Liver (tissue), 9 donors: ENCODE data around the gene HDDC2. TPM values are rescaled to one million over a fixed set of nuclear protein-coding genes. Genes with fewer than 3 reads are reported as not detected.

Source experiments
- DNase-seq: peaks from one replicate; pipeline ENCODE4 v3.0.0-alpha.2; 2017; ENCODE audit warnings: low spot score
- H3K27ac ChIP-seq, 2 donors: one replicate each; pipeline ENCODE4 v1.7.0; 2013; ENCODE audit warnings: inconsistent platforms in 2 of 2, low read length in 2 of 2, control low read depth in 1 of 2, low read depth in 1 of 2, mild to moderate bottlenecking in 1 of 2
- H3K27me3 ChIP-seq, 4 donors: one replicate each; pipeline versions ENCODE4 v1.6.1 to v1.7.0; 2013; ENCODE audit warnings: low read length in 3 of 4, inconsistent platforms in 1 of 4, mild to moderate bottlenecking in 1 of 4, moderate library complexity in 1 of 4; ENCODE audit not compliant: control insufficient read depth in 4 of 4, insufficient read depth in 4 of 4
- H3K36me3 ChIP-seq, 4 donors: one replicate each; pipeline versions ENCODE4 v1.6.1 to v1.7.0; 2013; ENCODE audit warnings: low read length in 3 of 4, mild to moderate bottlenecking in 3 of 4, low read depth in 1 of 4, moderate library complexity in 1 of 4; ENCODE audit not compliant: control insufficient read depth in 4 of 4, insufficient read depth in 3 of 4
- H3K4me1 ChIP-seq, 4 donors: one replicate each; pipeline versions ENCODE4 v1.6.1 to v1.7.0; 2013; ENCODE audit warnings: low read length in 3 of 4, mild to moderate bottlenecking in 3 of 4, moderate library complexity in 1 of 4; ENCODE audit not compliant: control insufficient read depth in 4 of 4, insufficient read depth in 4 of 4
- H3K4me3 ChIP-seq, 3 donors: one replicate each; pipeline versions ENCODE4 v1.6.1 to v1.7.0; 2013; ENCODE audit warnings: low read length in 3 of 3, control low read depth in 1 of 3, low read depth in 1 of 3, mild to moderate bottlenecking in 1 of 3
- H3K9ac ChIP-seq, 2 donors: one replicate each; pipeline ENCODE4 v1.7.0; 2013; ENCODE audit warnings: low read length in 2 of 2, mild to moderate bottlenecking in 2 of 2, moderate library complexity in 2 of 2, control low read depth in 1 of 2, low read depth in 1 of 2
- H3K9me3 ChIP-seq, 4 donors: one replicate each; pipeline versions ENCODE4 v1.6.1 to v1.7.0; 2013; ENCODE audit warnings: low read length in 3 of 4; ENCODE audit not compliant: control insufficient read depth in 4 of 4
- EGR1 ChIP-seq, 2 donors: IDR thresholded peaks; 2 replicates each; pipeline ENCODE4 v1.6.1; 2016 to 2018; ENCODE audit warnings: antibody characterized with exemption in 2 of 2, low read depth in 2 of 2
- FOXA1 ChIP-seq: IDR thresholded peaks from 2 replicates; pipeline ENCODE4 v1.6.1; 2016; ENCODE audit warnings: antibody characterized with exemption
- FOXA2 ChIP-seq: IDR thresholded peaks from 2 replicates; pipeline ENCODE4 v1.6.1; 2016; ENCODE audit warnings: antibody characterized with exemption
- GABPA ChIP-seq, 2 donors: IDR thresholded peaks in 1 of 2; conservative IDR thresholded peaks in 1 of 2; 2 replicates each; pipeline ENCODE4 v1.6.1; 2016; ENCODE audit warnings: antibody characterized with exemption in 2 of 2, mild to moderate bottlenecking in 1 of 2, moderate library complexity in 1 of 2
- HNF4A ChIP-seq, 2 donors: conservative IDR thresholded peaks; 2 replicates each; pipeline ENCODE4 v1.6.1; 2016; ENCODE audit warnings: antibody characterized with exemption in 2 of 2, mild to moderate bottlenecking in 2 of 2
- HNF4G ChIP-seq: IDR thresholded peaks from 2 replicates; pipeline ENCODE4 v1.6.1; 2016; ENCODE audit warnings: antibody characterized with exemption
- JUND ChIP-seq, 2 donors: IDR thresholded peaks; 2 replicates each; pipeline ENCODE4 v1.6.1; 2016; ENCODE audit warnings: antibody characterized with exemption in 2 of 2
- NR2F2 ChIP-seq: IDR thresholded peaks from 2 replicates; pipeline ENCODE4 v1.6.1; 2016; ENCODE audit warnings: antibody characterized with exemption
- RAD21 ChIP-seq, 2 donors: IDR thresholded peaks; 2 replicates each; pipeline ENCODE4 v1.6.1; 2016; ENCODE audit warnings: antibody characterized with exemption in 2 of 2, mild to moderate bottlenecking in 2 of 2
- RXRA ChIP-seq, 2 donors: IDR thresholded peaks; 2 replicates each; pipeline ENCODE4 v1.6.1; 2017 to 2018; ENCODE audit warnings: antibody characterized with exemption in 2 of 2, mild to moderate bottlenecking in 1 of 2
- SP1 ChIP-seq: IDR thresholded peaks from 2 replicates; pipeline ENCODE4 v1.6.1; 2018; ENCODE audit warnings: antibody characterized with exemption, mild to moderate bottlenecking
- TAF1 ChIP-seq: conservative IDR thresholded peaks from 2 replicates; pipeline ENCODE4 v1.6.1; 2016; ENCODE audit warnings: antibody characterized with exemption, mild to moderate bottlenecking
- WGBS: extraction: QIAGEN DNeasy Blood & Tissue Kit; methylation state at CpG from one replicate; pipeline ENCODE4 v1.1.7; 2013; 5-methylcytosine and 5-hydroxymethylcytosine counted together
- polyA plus RNA-seq, 2 donors: library from polyadenylated mRNA; stranded (reverse) in 1 of 2; unstranded in 1 of 2; fragments of 200-250 nt in 1 of 2; fragments of >200 nt in 1 of 2; fragmentation: Nextera tagmentation in 1 of 2; extraction: Ambion mirVana in 1 of 2; gene quantifications; one replicate each; pipeline versions ENCODE4 v1.2.1 to v1.2.3, GENCODE V29; 2013 to 2015
- total RNA-seq, 2 donors: library from RNA; depleted of rRNA; stranded (reverse); fragments of >200 nt; gene quantifications; one replicate each; pipeline ENCODE4 v1.2.3, GENCODE V29; 2014
- TF ChIP-seq, protein P1 (sequence below): IDR thresholded peaks from 2 replicates; pipeline ENCODE4 v1.6.1; 2016; ENCODE audit warnings: antibody characterized with exemption
- TF ChIP-seq, protein P2 (sequence below): IDR thresholded peaks from 2 replicates; pipeline ENCODE4 v1.6.1; 2016; ENCODE audit warnings: antibody characterized with exemption
- TF ChIP-seq, protein P3 (sequence below): IDR thresholded peaks from 2 replicates; pipeline ENCODE4 v1.6.1; 2016; ENCODE audit warnings: antibody characterized with exemption, mild to moderate bottlenecking
- TF ChIP-seq, protein P4 (sequence below): fragments of 150-350 bp; IDR thresholded peaks from 2 replicates; pipeline ENCODE4 v1.5.1; 2017; ENCODE audit warnings: improper control_type of control experiment, low read depth, low read length; ENCODE audit not compliant: missing input control
- TF ChIP-seq, protein P5 (sequence below): IDR thresholded peaks from 2 replicates; pipeline ENCODE4 v1.6.1; 2016; ENCODE audit warnings: antibody characterized with exemption
- donor health status: healthy.
- donor health status: healthy.
- donor health status: healthy.
- donor health status: healthy.
- donor health status: healthy.

The HDDC2 gene
- total and polyA plus RNA-seq, 4 donors: 8.8 to 21.0 (median 11.8) TPM

DNA sequence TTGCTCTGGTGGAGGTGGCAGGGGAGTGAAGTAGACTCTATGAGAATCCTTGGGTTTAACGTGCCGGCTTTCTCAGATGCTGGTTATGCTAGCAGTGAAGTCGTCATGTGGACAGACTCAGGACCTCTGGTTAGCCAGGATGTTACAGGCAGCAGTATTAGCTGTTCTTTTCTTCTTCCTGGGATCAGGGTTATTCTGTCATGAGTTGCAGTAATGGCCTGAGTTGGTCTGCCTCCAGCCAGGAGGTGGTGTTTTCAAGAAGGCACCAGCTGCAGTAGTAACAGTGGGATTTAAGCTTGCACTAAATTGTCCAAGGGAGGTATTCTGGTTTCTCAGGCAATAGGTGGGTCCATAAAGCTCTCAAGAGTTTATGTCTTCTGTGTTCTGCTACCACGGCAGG is 56.7 kb downstream of the HDDC2 start:
- 94% methylated on average over 4 of the region's 4 CpGs for WGBS
- H3K4me1 ChIP-seq: no peaks in the 10 kb centered on the region
- no peak for DNase-seq
- peaks cover 0 to 4% (median 0%) of the 10 kb centered on the region in 4 donors for H3K36me3 ChIP-seq
- no peak overlapping the region for H3K27ac ChIP-seq
- TF ChIP-seq NR2F2: no peak
- TF ChIP-seq, protein P1, sequence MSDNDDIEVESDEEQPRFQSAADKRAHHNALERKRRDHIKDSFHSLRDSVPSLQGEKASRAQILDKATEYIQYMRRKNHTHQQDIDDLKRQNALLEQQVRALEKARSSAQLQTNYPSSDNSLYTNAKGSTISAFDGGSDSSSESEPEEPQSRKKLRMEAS: no peak
- TF ChIP-seq TAF1: no peak
- TF ChIP-seq, protein P2, sequence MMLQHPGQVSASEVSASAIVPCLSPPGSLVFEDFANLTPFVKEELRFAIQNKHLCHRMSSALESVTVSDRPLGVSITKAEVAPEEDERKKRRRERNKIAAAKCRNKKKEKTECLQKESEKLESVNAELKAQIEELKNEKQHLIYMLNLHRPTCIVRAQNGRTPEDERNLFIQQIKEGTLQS: no peak
- no peak for TF ChIP-seq HNF4A (conservative IDR thresholded peaks at IDR 0.05)
- TF ChIP-seq GABPA (IDR thresholded peaks at IDR 0.05 in 1 of 2, conservative IDR thresholded peaks at IDR 0.05 in 1 of 2): no peak
- TF ChIP-seq EGR1 (IDR thresholded peaks at IDR 0.05; ENCODE audit: low read depth in 2 of 2): no peak
- TF ChIP-seq JUND (IDR thresholded peaks at IDR 0.05): no peak
- TF ChIP-seq RXRA (IDR thresholded peaks at IDR 0.05): no peak
- TF ChIP-seq, protein P3, sequence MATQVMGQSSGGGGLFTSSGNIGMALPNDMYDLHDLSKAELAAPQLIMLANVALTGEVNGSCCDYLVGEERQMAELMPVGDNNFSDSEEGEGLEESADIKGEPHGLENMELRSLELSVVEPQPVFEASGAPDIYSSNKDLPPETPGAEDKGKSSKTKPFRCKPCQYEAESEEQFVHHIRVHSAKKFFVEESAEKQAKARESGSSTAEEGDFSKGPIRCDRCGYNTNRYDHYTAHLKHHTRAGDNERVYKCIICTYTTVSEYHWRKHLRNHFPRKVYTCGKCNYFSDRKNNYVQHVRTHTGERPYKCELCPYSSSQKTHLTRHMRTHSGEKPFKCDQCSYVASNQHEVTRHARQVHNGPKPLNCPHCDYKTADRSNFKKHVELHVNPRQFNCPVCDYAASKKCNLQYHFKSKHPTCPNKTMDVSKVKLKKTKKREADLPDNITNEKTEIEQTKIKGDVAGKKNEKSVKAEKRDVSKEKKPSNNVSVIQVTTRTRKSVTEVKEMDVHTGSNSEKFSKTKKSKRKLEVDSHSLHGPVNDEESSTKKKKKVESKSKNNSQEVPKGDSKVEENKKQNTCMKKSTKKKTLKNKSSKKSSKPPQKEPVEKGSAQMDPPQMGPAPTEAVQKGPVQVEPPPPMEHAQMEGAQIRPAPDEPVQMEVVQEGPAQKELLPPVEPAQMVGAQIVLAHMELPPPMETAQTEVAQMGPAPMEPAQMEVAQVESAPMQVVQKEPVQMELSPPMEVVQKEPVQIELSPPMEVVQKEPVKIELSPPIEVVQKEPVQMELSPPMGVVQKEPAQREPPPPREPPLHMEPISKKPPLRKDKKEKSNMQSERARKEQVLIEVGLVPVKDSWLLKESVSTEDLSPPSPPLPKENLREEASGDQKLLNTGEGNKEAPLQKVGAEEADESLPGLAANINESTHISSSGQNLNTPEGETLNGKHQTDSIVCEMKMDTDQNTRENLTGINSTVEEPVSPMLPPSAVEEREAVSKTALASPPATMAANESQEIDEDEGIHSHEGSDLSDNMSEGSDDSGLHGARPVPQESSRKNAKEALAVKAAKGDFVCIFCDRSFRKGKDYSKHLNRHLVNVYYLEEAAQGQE: no peak
- no peak for TF ChIP-seq HNF4G
- TF ChIP-seq SP1: no peak
- TF ChIP-seq, protein P4, sequence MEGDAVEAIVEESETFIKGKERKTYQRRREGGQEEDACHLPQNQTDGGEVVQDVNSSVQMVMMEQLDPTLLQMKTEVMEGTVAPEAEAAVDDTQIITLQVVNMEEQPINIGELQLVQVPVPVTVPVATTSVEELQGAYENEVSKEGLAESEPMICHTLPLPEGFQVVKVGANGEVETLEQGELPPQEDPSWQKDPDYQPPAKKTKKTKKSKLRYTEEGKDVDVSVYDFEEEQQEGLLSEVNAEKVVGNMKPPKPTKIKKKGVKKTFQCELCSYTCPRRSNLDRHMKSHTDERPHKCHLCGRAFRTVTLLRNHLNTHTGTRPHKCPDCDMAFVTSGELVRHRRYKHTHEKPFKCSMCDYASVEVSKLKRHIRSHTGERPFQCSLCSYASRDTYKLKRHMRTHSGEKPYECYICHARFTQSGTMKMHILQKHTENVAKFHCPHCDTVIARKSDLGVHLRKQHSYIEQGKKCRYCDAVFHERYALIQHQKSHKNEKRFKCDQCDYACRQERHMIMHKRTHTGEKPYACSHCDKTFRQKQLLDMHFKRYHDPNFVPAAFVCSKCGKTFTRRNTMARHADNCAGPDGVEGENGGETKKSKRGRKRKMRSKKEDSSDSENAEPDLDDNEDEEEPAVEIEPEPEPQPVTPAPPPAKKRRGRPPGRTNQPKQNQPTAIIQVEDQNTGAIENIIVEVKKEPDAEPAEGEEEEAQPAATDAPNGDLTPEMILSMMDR: no peak
- TF ChIP-seq FOXA2: no peak
- TF ChIP-seq RAD21 (IDR thresholded peaks at IDR 0.05): no peak
- TF ChIP-seq, protein P5, sequence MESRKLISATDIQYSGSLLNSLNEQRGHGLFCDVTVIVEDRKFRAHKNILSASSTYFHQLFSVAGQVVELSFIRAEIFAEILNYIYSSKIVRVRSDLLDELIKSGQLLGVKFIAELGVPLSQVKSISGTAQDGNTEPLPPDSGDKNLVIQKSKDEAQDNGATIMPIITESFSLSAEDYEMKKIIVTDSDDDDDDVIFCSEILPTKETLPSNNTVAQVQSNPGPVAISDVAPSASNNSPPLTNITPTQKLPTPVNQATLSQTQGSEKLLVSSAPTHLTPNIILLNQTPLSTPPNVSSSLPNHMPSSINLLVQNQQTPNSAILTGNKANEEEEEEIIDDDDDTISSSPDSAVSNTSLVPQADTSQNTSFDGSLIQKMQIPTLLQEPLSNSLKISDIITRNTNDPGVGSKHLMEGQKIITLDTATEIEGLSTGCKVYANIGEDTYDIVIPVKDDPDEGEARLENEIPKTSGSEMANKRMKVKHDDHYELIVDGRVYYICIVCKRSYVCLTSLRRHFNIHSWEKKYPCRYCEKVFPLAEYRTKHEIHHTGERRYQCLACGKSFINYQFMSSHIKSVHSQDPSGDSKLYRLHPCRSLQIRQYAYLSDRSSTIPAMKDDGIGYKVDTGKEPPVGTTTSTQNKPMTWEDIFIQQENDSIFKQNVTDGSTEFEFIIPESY: no peak
- TF ChIP-seq FOXA1: no peak
- H3K4me3 ChIP-seq: no peak overlapping the region
- no peaks in the 10 kb centered on the region for H3K9me3 ChIP-seq
- no peaks in the 10 kb centered on the region for H3K27me3 ChIP-seq
- H3K9ac ChIP-seq: no peak overlapping the region

DNA sequence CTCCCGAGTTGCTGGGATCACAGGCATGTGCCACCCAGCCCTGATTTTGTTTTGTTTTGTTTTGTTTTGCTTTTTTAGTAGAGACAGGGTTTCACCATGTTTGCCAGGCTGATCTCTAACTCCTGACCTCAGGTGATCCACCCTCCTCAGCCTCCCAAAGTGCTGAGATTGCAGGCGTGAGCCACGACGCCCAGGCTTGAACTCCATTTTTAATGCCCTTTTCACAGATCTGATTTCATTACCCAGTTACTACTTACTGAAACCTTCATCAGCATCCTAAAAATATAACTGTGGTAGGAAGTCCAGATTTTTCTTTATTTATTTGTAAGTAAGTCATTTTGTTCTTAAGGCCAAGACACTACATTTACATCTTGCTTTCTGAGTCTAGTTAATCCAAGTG is 64.0 kb downstream of the HDDC2 start:
- no peak for DNase-seq
- Histone ChIP-seq H3K27ac (no peak overlapping the region), H3K36me3 (no peaks in the 10 kb centered on the region), H3K9ac (no peak overlapping the region), H3K4me3 (no peak overlapping the region), H3K27me3 (no peaks in the 10 kb centered on the region), H3K9me3 (no peaks in the 10 kb centered on the region), H3K4me1 (no peaks in the 10 kb centered on the region)
- TF ChIP-seq, protein P3: no peak
- no peak for TF ChIP-seq GABPA (IDR thresholded peaks at IDR 0.05 in 1 of 2, conservative IDR thresholded peaks at IDR 0.05 in 1 of 2)
- TF ChIP-seq, protein P2: no peak
- TF ChIP-seq, protein P1: no peak
- no peak for TF ChIP-seq RXRA (IDR thresholded peaks at IDR 0.05)
- TF ChIP-seq JUND (IDR thresholded peaks at IDR 0.05): no peak
- TF ChIP-seq EGR1 (IDR thresholded peaks at IDR 0.05; ENCODE audit: low read depth in 2 of 2): no peak
- 94% methylated on average over 4 of the region's 4 CpGs for WGBS
